ENCODE data around the gene NINJ2.

The NINJ2 gene

DNA sequence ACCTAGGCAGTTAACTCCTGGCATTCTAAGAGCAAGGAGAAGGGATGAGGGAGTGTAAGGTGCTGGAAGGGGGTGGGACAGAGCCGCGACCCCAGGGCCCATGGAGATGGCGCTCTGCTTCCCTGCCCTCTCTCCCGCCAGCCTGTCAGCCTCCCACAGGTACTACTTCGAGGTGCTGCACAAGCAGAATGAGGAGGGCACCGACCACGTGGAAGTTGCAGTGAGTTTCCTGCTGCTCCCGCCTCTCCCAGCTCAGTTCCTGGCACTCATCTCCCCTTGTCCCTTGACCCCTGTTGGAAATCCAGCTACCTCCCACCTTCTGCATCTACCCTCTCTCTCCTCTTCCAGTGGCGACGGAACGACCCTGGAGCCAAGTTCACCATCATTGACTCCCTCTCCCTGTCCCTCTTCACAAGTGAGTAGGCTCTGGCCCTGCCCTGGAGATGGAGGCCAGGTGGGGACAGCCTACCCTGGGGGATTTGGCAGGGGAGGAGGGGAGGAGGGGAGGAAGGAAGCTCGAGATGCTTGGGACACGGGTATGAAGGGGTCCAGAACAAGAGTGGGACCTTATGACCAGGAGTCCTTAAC lies 115.3 kb downstream of the NINJ2 start:
- TF ChIP-seq, protein P1, sequence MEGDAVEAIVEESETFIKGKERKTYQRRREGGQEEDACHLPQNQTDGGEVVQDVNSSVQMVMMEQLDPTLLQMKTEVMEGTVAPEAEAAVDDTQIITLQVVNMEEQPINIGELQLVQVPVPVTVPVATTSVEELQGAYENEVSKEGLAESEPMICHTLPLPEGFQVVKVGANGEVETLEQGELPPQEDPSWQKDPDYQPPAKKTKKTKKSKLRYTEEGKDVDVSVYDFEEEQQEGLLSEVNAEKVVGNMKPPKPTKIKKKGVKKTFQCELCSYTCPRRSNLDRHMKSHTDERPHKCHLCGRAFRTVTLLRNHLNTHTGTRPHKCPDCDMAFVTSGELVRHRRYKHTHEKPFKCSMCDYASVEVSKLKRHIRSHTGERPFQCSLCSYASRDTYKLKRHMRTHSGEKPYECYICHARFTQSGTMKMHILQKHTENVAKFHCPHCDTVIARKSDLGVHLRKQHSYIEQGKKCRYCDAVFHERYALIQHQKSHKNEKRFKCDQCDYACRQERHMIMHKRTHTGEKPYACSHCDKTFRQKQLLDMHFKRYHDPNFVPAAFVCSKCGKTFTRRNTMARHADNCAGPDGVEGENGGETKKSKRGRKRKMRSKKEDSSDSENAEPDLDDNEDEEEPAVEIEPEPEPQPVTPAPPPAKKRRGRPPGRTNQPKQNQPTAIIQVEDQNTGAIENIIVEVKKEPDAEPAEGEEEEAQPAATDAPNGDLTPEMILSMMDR (IDR thresholded peaks at IDR 0.05) = no peak

DNA sequence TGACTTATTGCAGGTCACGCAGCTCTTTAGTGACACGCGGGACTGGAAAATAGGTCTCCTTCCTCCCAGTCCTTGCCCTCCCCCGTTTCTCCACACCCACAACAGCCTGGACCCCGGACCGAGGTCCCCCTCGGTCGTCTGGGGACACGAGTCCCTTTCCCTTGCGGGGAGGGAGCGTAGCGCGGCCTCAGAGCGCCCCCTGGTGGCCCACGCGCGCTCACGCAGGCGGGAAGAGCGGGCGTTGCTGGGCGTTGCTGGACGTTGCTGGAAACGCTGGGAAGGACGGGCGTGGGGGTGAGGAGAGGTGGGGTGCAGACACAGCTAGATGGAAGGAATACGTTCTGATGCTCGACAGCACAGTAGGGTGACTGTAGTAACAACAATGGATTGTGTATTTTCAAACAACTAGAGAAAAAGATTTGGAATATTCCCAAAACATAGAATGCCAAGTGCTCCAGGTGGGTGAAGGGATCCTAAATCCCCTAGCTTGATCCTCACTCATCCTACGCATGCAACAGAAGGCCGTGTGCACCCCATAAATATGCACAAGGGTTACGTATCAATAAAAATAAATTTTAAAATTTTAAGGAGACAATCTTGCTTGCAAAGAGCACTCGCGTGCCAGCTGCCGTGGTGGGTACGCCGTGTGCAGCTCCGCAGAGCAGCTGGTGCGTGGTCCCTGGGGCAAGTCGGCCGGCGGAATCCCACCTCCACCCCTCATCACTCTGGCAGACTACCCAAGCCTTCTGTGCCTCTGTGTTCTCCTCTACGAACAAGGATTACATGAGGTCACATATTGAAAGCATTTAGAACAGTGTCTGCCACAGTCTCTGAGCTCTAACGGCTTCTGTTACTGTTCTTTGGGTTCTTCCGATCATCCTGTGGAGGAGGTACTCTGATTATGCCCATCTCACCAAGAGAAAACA lies 116.1 kb downstream of the NINJ2 start:
- TF ChIP-seq, protein P1 (IDR thresholded peaks at IDR 0.05) = peak; percentile 97

DNA sequence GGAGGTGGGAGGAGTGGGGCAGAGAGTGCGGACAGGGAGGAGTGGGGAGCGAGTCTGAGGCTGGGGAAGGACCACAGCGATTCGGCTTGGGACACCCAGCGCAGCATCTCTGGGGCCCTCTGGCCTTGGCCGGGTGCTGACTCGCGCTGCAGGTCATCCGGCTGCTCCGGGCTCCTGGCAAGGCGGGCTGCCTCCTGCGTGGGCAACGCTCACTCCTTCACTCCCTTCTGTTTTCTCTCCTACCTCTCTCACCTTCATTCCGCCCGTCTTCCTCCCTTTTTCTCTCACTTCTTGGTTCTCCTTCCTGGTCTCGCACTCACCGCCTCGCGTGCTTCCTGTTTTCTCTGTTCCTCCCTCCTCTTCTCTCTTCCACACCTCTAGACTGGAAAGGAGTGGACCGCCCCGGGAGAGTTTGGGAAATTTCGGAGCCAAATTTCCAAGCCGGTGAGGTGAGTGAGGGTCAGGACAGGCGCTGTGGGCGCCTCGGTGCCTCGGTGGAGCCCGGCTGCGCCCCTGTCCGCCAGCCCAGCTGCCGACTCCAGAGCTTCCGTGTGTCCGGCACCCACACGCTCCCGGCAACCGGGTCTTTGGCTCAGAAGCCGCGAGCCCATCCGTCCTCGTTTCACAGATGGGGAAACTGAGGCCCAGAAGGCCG lies 116.9 kb downstream of the NINJ2 start:
- TF ChIP-seq, protein P1 (IDR thresholded peaks at IDR 0.05) = no peak

DNA sequence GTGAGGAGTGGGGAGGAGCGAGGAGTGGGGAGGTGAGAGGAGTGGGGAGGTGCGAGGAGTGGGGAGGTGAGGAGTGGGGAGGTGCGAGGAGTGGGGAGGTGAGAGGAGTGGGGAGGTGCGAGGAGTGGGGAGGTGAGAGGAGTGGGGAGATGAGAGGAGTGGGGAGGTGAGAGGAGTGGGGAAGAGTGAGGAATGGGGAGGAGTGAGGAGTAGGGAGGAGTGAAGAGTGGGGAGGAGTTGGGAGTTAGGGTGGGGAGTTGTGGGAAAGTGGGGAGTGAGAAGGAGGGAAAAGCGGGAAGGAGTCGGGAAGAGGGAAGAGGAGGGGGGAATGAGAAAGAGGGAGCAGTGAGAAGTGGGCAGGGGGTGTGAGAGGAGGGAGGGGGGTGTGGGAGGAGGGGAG lies 117.4 kb downstream of the NINJ2 start:
- TF ChIP-seq, protein P1 (IDR thresholded peaks at IDR 0.05) = no peak

DNA sequence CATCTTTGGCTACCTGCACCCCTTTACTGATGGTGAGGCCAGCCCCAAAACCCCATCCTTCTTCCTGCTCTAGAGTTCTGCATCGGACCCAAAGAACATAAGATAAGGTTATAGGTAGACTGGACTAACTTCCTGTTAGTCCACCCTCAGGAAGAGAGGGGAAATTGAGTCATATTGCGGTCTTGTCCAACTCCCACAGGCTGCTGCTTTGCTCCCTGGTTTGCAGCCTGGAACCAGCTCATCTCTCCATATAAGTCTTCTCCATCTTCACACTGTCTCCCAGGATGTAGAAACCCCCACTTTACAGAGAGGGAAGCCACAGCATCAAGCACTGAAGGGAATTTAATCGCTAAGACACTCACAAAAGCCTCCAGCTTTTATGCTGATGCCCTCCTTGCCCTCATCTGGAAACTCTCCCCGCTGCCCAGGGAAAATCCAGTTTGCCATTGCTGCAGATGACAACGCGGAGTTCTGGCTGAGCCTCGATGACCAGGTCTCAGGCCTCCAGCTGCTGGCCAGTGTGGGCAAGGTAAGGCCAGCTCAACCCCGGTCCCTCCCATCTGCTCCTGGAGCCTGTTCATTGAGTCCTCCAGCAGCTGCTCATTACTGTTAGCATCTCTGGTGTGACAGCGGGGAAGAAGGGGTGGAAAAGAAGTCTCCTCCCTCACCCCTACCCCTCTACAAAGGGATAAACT lies 118.2 kb downstream of the NINJ2 start:
- TF ChIP-seq, protein P1 (IDR thresholded peaks at IDR 0.05) = no peak

DNA sequence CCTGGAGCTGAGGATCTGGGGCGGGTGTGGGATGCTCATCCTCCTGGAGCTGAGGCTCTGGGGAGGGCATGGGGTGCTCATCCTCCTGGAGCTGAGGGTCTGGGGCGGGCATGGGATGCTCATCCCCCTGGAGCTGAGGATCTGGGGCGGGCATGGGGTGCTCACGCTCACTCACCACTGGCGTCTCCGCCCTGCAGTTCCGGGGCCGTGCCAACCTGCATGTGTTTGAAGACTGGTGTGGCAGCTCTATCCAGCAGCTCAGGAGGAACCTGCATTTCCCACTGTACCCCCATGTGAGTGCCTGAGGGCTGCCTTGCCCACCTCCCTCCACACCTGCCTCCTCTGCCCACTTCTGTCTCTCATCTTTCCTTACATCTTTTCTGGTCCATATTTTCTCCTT lies 119.1 kb downstream of the NINJ2 start:
- TF ChIP-seq, protein P1 (IDR thresholded peaks at IDR 0.05) = no peak

DNA sequence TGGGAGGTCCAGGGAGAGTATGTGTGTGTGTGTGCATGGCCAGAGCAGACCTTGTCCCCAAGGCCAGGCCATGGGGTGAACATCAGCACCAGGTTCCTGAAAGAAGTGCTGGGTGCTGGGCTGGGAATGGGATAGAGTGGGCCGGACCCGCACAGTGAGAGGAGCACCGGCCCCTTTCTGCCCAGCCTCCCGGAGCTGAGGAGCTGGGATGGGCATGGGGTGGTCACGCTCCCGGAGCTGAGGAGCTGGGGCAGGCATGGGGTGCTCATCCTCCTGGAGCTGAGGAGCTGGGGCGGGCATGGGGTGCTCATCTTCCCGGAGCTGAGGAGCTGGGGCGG lies 120.2 kb downstream of the NINJ2 start:
- TF ChIP-seq, protein P1 (IDR thresholded peaks at IDR 0.05) = no peak
